ENCODE measurements around the gene CYB5A. TPM values are rescaled to one million over a fixed set of nuclear protein-coding genes. Genes with fewer than 3 reads are reported as not detected.
A peak's percentile ranks its signal among the peaks of the same experiment; 100 is the strongest.
"Not testable (repeated sequence)": the region's sequence is repeated elsewhere in the genome, so short reads cannot be mapped to it uniquely, and the experiment has no call there.

CYB5A gene
- total RNA-seq, 1 donor from 2014 or later, result 34.8 TPM

DNA sequence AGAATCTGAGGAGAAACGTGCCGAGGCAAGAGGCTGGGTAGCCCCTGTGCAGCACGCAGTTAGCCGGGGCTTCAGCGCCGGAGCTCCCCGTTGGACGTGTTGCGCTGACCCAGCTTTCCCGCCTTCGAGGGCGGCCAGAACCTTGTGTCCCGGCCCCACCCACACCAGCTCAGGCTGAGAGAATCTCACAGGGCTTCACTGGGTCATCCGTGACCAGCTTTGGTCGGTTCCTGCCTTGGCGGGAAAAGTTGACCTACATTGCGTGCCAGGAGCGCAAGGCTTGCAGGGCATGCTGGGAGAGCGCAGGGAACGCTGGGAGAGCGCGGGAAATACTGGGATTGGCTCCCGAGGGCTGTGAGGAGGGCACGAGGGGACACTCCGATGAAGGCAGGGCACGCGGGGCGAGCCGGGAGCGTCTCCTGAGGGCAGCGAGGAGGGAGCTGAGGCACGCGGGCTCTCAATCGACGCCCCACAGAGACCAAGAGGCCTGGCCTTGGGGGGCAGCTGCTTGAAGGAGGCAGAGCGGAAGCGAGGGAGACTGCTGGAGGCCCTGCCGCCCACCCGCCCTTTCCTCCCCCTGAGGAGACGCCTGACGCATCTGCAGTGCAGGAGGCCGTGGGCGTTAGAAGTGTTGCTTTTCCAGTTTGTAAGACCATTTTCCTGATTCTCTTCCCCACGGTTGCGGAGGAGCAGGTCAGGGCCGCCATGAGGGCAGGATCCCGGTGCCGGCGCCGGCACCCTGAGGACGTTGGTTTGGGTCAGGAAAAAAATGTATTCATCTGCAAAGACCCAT, 23.9 kb upstream of the CYB5A start, which contains the start of gene C18orf63:
Gene C18orf63 (plus strand): TSS at position 376 of the 793 bp plus-strand sequence. CDS start 2,027 bp downstream, outside the sequence.
- Mint-ChIP-seq H3K4me3 (no peak within 1 kb of the TSS), H3K9me3 (no peaks in the 10 kb centered on the region), H3K36me3 (ENCODE audit: low read depth) (no peaks in the 10 kb centered on the region), H3K4me1 (no peaks in the 10 kb centered on the region), H3K27ac (no peak within 1 kb of the TSS), H3K27me3 (peaks cover 6% of the 10 kb centered on the region)
- no peak for DNase-seq
- intact Hi-C loops (cut with micrococcal nuclease), result no loop called here

DNA sequence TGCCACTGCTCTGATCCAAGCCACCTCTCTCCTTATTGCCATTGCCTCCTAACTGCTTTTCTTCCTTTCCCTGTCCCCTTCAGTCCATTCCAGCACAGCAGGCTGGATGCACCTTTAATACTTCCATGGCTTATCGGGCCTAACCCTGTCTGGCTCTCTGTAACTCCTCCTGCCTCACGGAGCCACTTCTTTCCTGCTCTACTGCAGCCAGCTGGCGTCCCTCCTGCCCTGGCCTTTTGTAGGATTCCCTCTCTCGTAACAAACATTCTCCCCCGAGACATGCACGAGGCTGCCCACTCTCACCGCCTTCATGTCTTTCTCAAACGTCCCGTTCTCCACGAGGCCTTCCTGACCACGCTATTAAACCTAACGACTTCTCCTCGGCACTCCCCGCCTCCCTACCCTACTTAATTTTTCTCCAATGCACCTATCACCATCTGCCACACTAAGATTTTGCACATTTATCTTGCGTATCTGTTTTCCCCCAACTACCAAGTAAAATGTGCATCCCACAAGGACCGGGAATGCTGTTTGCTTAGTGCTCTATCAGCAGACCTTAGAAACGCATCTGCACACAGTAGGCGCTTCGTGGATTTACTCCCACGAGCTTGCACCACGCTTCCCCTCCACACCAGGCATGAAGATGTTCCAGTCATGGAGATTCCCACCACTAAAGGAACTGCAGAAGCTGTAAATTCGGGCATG, 23.1 kb upstream of the CYB5A start:
- no peak overlapping the region for H3K4me3 Mint-ChIP-seq
- DNase-seq, result no peak
- H3K27ac Mint-ChIP-seq, result no peak overlapping the region
- no peaks in the 10 kb centered on the region for H3K36me3 Mint-ChIP-seq (ENCODE audit: low read depth)
- no peaks in the 10 kb centered on the region for H3K4me1 Mint-ChIP-seq
- intact Hi-C loops (cut with micrococcal nuclease), result no loop called here
- no peaks in the 10 kb centered on the region for H3K9me3 Mint-ChIP-seq
- H3K27me3 Mint-ChIP-seq, result peaks cover 10% of the 10 kb centered on the region

GRCh38 chr18:74311000-74311399, 19.2 kb upstream of the CYB5A start:
- DNase-seq, result no peak
- peaks cover 30% of the 10 kb centered on the region for H3K27me3 Mint-ChIP-seq
- intact Hi-C loops (cut with micrococcal nuclease), result no loop called here
- no peak overlapping the region for H3K27ac Mint-ChIP-seq
- no peak overlapping the region for H3K4me3 Mint-ChIP-seq
- no peaks in the 10 kb centered on the region for H3K9me3 Mint-ChIP-seq
- H3K36me3 Mint-ChIP-seq (ENCODE audit: low read depth), result no peaks in the 10 kb centered on the region
- no peaks in the 10 kb centered on the region for H3K4me1 Mint-ChIP-seq

DNA sequence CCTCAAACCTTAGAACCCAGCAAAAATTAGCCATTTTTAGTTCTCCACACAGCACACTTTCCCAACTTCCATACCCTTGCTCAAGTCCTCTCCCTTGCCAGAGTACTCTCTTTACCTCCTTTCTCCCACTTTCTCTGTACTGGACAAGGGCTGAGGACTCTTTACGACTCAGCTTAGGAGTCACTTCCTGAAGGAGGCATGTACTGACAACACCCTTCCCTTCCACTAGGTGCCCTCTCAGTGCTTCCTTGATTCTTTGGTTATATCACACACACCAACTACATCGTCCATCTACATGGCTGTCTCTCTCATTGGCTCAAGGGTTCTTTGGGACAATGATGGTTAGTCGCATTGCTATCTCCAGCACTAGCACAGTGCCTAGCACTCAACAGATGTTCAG, 18.6 kb upstream of the CYB5A start:
- Mint-ChIP-seq H3K9me3 (no peaks in the 10 kb centered on the region), H3K4me3 (no peak overlapping the region), H3K36me3 (ENCODE audit: low read depth) (no peaks in the 10 kb centered on the region), H3K27ac (no peak overlapping the region), H3K4me1 (no peaks in the 10 kb centered on the region), H3K27me3 (peaks cover 36% of the 10 kb centered on the region)
- no peak for DNase-seq
- intact Hi-C loops (cut with micrococcal nuclease), result no loop called here

GRCh38 chr18:74303936-74304335, 12.2 kb upstream of the CYB5A start:
- no peak for DNase-seq
- Mint-ChIP-seq H3K36me3 (ENCODE audit: low read depth) (no peaks in the 10 kb centered on the region), H3K27me3 (peaks cover 61% of the 10 kb centered on the region), H3K4me1 (no peaks in the 10 kb centered on the region), H3K27ac (no peak overlapping the region), H3K9me3 (no peaks in the 10 kb centered on the region), H3K4me3 (no peak overlapping the region)
- intact Hi-C loops (cut with micrococcal nuclease), result no loop called here

DNA sequence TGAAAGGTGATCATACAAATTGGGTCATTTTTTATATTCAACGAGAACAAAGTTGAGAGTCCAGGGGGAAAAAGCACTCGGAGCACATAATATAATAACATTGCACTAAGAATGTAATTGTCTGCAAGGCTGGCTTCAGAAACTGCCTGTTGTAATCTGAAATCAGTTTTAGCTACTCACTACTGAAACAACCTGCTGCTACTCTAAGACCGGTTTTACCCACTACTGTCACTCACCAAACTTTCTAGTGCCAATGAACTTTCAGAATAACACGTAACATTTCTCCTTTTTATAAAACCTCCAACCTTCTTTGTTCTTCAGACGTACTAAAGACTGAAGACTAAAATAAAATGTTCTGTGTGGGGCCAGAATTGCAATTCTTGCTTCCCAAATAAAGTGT, 11.5 kb upstream of the CYB5A start:
- intact Hi-C loops (cut with micrococcal nuclease), result no loop called here
- Mint-ChIP-seq H3K9me3 (no peaks in the 10 kb centered on the region), H3K27me3 (peaks cover 59% of the 10 kb centered on the region), H3K36me3 (ENCODE audit: low read depth) (no peaks in the 10 kb centered on the region), H3K4me3 (no peak overlapping the region), H3K4me1 (no peaks in the 10 kb centered on the region), H3K27ac (no peak overlapping the region)
- no peak for DNase-seq

- Mint-ChIP-seq H3K27me3 (peaks cover 33% of the 10 kb centered on the region), H3K27ac (no peak overlapping the region), H3K36me3 (ENCODE audit: low read depth) (no peaks in the 10 kb centered on the region), H3K4me3 (no peak overlapping the region), H3K9me3 (no peaks in the 10 kb centered on the region), H3K4me1 (no peaks in the 10 kb centered on the region)
- intact Hi-C loops (cut with micrococcal nuclease), result no loop called here
- DNase-seq, result no peak
Measured at GRCh38 chr18:74299746-74300145, 8.0 kb upstream of the CYB5A start.

DNA sequence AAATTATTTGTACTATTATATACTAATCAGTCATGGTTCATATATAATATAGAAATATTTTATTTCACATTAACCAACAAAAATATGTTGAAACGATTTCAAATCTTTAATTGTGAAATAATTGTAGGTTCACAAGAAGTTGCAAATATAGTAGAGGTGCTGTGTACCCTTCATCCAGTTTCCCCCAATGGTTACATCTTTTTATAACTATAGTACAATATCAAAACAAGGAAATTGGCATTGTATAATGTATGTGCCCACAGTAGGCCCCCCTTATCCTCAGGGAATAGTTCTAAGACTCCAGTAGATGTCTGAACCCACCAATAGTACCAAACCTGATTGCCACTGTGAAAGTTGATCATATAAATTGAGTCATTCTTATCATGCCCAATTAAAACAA, 7.4 kb upstream of the CYB5A start:
- no peaks in the 10 kb centered on the region for H3K4me1 Mint-ChIP-seq
- no peaks in the 10 kb centered on the region for H3K9me3 Mint-ChIP-seq
- no peak for DNase-seq
- intact Hi-C loops (cut with micrococcal nuclease), result no loop called here
- no peak overlapping the region for H3K4me3 Mint-ChIP-seq
- no peaks in the 10 kb centered on the region for H3K36me3 Mint-ChIP-seq (ENCODE audit: low read depth)
- no peak overlapping the region for H3K27ac Mint-ChIP-seq
- H3K27me3 Mint-ChIP-seq, result peaks cover 28% of the 10 kb centered on the region

- peaks cover 11% of the 10 kb centered on the region for H3K27me3 Mint-ChIP-seq
- peaks cover 7% of the 10 kb centered on the region for H3K4me1 Mint-ChIP-seq
- intact Hi-C loops (cut with micrococcal nuclease), result loop anchor here (5.0 kb wide), 2 partner anchors 47 to 97 kb away; no protein-coding TSS in a partner anchor
- no peak for DNase-seq
- H3K9me3 Mint-ChIP-seq, result no peaks in the 10 kb centered on the region
- H3K36me3 Mint-ChIP-seq (ENCODE audit: low read depth), result peaks cover 3% of the 10 kb centered on the region
- no peak overlapping the region for H3K27ac Mint-ChIP-seq
- H3K4me3 Mint-ChIP-seq, result no peak overlapping the region
Measured at GRCh38 chr18:74294526-74294925, 2.8 kb upstream of the CYB5A start.

GRCh38 chr18:74292982-74293381, 1.2 kb upstream of the CYB5A start:
- not testable (repeated sequence) for H3K27ac Mint-ChIP-seq; H3K4me3 Mint-ChIP-seq; DNase-seq; H3K4me1 Mint-ChIP-seq; H3K9me3 Mint-ChIP-seq; H3K27me3 Mint-ChIP-seq; H3K36me3 Mint-ChIP-seq (ENCODE audit: low read depth)
- intact Hi-C loops (cut with micrococcal nuclease), result loop anchor here (1.0 to 5.0 kb wide), 4 partner anchors 46 to 206 kb away; partner anchors contain the start of gene TIMM21

GRCh38 chr18:74292541-74292858, 737 bp upstream of the CYB5A start:
- Mint-ChIP-seq H3K36me3 (ENCODE audit: low read depth) (peaks cover 3% of the 10 kb centered on the region), H3K27me3 (peaks cover 12% of the 10 kb centered on the region), H3K4me3 (no peak overlapping the region), H3K4me1 (peaks cover 9% of the 10 kb centered on the region), H3K9me3 (no peaks in the 10 kb centered on the region), H3K27ac (no peak overlapping the region)
- intact Hi-C loops (cut with micrococcal nuclease), result loop anchor here (1.0 to 5.0 kb wide), 4 partner anchors 45 to 207 kb away; partner anchors contain the start of gene TIMM21
- no peak for DNase-seq

DNA sequence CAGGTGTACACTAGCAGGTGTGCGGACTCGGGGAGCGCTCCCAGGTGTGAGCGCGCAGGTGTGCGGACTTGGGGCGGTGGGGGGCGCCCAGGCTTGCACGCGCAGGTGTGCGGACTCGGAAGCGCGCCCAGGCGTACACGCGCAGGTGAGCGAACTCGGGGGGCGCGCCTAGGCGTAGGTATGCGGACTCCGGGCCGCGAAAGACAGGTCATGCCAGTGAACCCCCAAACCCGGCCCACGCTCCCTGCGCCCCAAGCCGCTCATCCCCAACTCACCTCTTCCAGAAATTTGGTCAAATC, 342 bp downstream of the CYB5A start:
- Mint-ChIP-seq H3K36me3 (ENCODE audit: low read depth) (peaks cover 3% of the 10 kb centered on the region), H3K9me3 (no peaks in the 10 kb centered on the region), H3K27ac (peak overlapping the region; percentile 88), H3K27me3 (peaks cover 15% of the 10 kb centered on the region), H3K4me3 (no peak overlapping the region), H3K4me1 (peaks cover 9% of the 10 kb centered on the region)
- intact Hi-C loops (cut with micrococcal nuclease), result loop anchor here (1.0 to 5.0 kb wide), 3 partner anchors 44 to 306 kb away; partner anchors contain the start of gene ZNF407
- no peak for DNase-seq

DNA sequence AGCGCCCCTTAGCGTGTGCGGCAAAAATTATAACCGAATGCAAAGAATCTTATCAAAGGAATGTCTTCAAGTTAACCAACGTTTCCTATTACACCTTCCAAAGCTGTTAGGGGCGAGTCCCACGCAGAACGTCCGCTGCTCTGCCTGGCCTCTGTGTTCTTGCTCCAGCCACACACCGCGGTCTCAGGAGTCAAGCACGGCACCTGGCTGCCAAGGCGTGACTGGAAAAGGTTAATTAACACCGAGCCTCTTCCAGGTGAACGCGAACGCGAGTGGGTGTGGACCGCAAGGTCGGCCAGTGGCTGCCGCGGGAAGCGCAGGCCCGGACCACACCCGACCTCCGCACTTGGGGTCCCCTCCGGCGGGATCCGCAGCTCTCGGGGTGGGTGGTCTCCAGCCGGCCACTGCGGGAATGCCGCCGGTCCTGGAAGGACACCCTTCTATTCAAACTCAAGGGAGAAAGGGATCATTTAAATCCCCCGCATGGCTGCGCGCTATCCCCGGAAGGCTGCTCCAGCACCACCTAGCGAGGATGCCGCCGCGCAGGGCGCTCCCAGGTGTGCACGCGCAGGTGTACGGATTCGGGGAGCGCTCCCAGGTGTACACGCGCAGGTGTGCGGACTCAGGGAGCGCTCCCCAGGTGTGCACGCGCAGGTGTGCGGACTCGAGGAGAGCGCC, 830 bp downstream of the CYB5A start:
- intact Hi-C loops (cut with micrococcal nuclease), result loop anchor here (1.0 to 5.0 kb wide), 3 partner anchors 44 to 306 kb away; partner anchors contain the start of gene ZNF407
- H3K27me3 Mint-ChIP-seq, result peaks cover 16% of the 10 kb centered on the region
- peak overlapping the region; percentile 51 for H3K4me3 Mint-ChIP-seq
- H3K27ac Mint-ChIP-seq, result no peak overlapping the region
- DNase-seq, result no peak
- no peaks in the 10 kb centered on the region for H3K9me3 Mint-ChIP-seq
- H3K4me1 Mint-ChIP-seq, result peaks cover 9% of the 10 kb centered on the region
- peaks cover 3% of the 10 kb centered on the region for H3K36me3 Mint-ChIP-seq (ENCODE audit: low read depth)

DNA sequence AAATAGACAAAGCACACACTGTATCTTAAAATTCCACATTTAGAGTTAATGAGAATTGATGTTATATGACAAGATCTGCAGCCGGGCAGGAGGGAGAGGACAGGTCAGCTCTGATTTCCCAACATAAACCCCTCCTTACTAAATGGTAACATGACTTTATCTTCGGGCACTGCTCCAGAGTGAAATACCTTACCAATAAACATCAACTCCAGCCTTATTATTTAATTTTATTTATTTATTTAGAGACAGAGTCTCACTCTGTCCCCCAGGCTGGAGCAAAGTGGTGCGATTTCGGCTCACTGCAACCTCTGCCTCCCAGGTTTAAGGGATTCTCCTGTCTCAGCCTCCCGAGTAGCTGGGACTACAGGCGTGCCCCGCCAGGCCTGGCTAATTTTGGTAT, 1.7 kb downstream of the CYB5A start:
- H3K4me3 Mint-ChIP-seq, result no peak overlapping the region
- no peak overlapping the region for H3K27ac Mint-ChIP-seq
- peaks cover 16% of the 10 kb centered on the region for H3K27me3 Mint-ChIP-seq
- H3K9me3 Mint-ChIP-seq, result no peaks in the 10 kb centered on the region
- peaks cover 3% of the 10 kb centered on the region for H3K36me3 Mint-ChIP-seq (ENCODE audit: low read depth)
- peaks cover 9% of the 10 kb centered on the region for H3K4me1 Mint-ChIP-seq
- no peak for DNase-seq
- intact Hi-C loops (cut with micrococcal nuclease), result loop anchor here (5.0 kb wide), 2 partner anchors 43 to 93 kb away; no protein-coding TSS in a partner anchor
